AG04450 (cell line): ENCODE data around the gene PLCD3. TPM values are rescaled to one million over a fixed set of nuclear protein-coding genes. Genes with fewer than 3 reads are reported as not detected.

Experiments
- CTCF ChIA-PET: fragments of 300-600, 350-600 bp; formaldehyde crosslinking; extraction: SDS; loops from one replicate; lab custom pipeline; 2022; ENCODE audit warnings: antibody characterized with exemption, inconsistent platforms; lab: Charles Lee
- POLR2A ChIA-PET: fragments of 350-600 bp; formaldehyde crosslinking; extraction: SDS; loops from one replicate; lab custom pipeline; 2021; ENCODE audit warnings: antibody characterized with exemption, inconsistent platforms; lab: Yijun Ruan, JAX
- DNase-seq: peaks from one replicate; pipeline ENCODE4 v3.0.0-alpha.2; 2011; ENCODE audit warnings: low read depth, low spot score
- H3K27ac ChIP-seq: one replicate; pipeline ENCODE4 v1.5.1; 2012; ENCODE audit warnings: low read depth, low read length, control low read depth
- H3K27me3 ChIP-seq: one replicate; pipeline ENCODE4 v1.6.0; 2012; ENCODE audit warnings: low read length; ENCODE audit not compliant: control insufficient read depth, insufficient read depth
- H3K4me3 ChIP-seq: 2 replicates; pipeline ENCODE4 v1.5.1; 2011; ENCODE audit warnings: mild to moderate bottlenecking, low read depth, low read length, control low read depth
- H3K9me3 ChIP-seq: 2 replicates; pipeline ENCODE4 v1.5.1; 2012; ENCODE audit warnings: low read length; ENCODE audit not compliant: control insufficient read depth, insufficient read depth
- polyA plus RNA-seq: library from polyadenylated mRNA; depleted of rRNA; stranded (reverse); fragments of >200 nt; gene quantifications from 2 replicates; pipeline ENCODE4 v1.2.3, GENCODE V29; 2011
- TF ChIP-seq, protein P1 (sequence below): IDR thresholded peaks from 2 replicates; pipeline ENCODE4 v1.5.1; 2011; ENCODE audit warnings: low read depth, low read length, control low read depth, inconsistent platforms

PLCD3 gene
- polyA plus RNA-seq, 1 experiment = 28.2 TPM

DNA sequence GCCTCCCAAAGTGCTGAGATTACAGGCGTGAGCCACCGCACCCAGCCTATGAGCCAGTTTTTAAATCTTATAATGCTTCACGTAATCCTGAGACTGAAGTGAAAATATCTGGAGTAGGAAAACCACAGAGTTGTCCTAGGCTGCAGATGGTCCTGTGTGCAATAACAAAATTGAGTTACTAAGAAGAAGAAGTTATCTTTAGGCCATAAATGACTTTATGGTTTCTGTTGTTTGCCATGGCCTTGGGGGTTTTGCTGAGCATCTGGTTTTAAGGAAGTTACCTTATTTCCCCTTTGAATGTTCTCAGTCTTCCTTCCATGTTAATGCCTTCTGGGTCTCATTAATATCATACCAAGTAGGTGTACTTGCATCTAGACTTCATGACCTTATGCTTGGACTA lies 54.7 kb downstream of the PLCD3 start:
- H3K27ac ChIP-seq = no peak overlapping the region
- no peaks in the 10 kb centered on the region; the same call in 1 of the 2 replicates for H3K9me3 ChIP-seq
- no peak overlapping the region for H3K4me3 ChIP-seq
- no peak for DNase-seq
- CTCF ChIA-PET = interaction anchor here (2.0 to 6.0 kb wide), 2 partner anchors 21 to 58 kb away, joined by 7 to 29 read pairs; partner anchors contain the start of gene ACBD4
- TF ChIP-seq, protein P1, sequence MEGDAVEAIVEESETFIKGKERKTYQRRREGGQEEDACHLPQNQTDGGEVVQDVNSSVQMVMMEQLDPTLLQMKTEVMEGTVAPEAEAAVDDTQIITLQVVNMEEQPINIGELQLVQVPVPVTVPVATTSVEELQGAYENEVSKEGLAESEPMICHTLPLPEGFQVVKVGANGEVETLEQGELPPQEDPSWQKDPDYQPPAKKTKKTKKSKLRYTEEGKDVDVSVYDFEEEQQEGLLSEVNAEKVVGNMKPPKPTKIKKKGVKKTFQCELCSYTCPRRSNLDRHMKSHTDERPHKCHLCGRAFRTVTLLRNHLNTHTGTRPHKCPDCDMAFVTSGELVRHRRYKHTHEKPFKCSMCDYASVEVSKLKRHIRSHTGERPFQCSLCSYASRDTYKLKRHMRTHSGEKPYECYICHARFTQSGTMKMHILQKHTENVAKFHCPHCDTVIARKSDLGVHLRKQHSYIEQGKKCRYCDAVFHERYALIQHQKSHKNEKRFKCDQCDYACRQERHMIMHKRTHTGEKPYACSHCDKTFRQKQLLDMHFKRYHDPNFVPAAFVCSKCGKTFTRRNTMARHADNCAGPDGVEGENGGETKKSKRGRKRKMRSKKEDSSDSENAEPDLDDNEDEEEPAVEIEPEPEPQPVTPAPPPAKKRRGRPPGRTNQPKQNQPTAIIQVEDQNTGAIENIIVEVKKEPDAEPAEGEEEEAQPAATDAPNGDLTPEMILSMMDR = no peak
- H3K27me3 ChIP-seq = no peaks in the 10 kb centered on the region
- POLR2A ChIA-PET = no interaction called here

- Histone ChIP-seq H3K27me3 (no peaks in the 10 kb centered on the region), H3K4me3 (no peak overlapping the region), H3K27ac (peak overlapping the region; percentile 92), H3K9me3 (no peaks in the 10 kb centered on the region; the same call in 1 of the 2 replicates)
- CTCF ChIA-PET = interaction anchor here (0.6 to 6.0 kb wide), 3 partner anchors 8 to 62 kb away, joined by 3 to 29 read pairs (median 4); partner anchors contain the start of gene ACBD4
- DNase-seq = peak; percentile 93
- TF ChIP-seq, protein P1 = no peak
- POLR2A ChIA-PET = interaction anchor here (0.6 to 2.9 kb wide), 11 partner anchors 8 to 480 kb away, joined by 3 to 26 read pairs (median 4); partner anchors contain the start of genes HEXIM1 and NMT1
These were observed 58.8 kb downstream of the PLCD3 start for GRCh38 chr17:45073414-45074070.

- TF ChIP-seq, protein P1 = no peak
- CTCF ChIA-PET = interaction anchor here (1.5 kb wide), 1 partner anchor 65 kb away, joined by 4 read pairs; the partner anchor contains the start of gene ACBD4
- no peaks in the 10 kb centered on the region; the same call in 1 of the 2 replicates for H3K9me3 ChIP-seq
- H3K4me3 ChIP-seq = no peak overlapping the region
- DNase-seq = no peak
- H3K27me3 ChIP-seq = no peaks in the 10 kb centered on the region
- H3K27ac ChIP-seq = no peak overlapping the region
- POLR2A ChIA-PET = interaction anchor here (0.7 kb wide), 1 partner anchor 323 kb away, joined by 3 read pairs; no protein-coding TSS in a partner anchor
These were observed 61.5 kb downstream of the PLCD3 start for GRCh38 chr17:45070809-45071208.

DNA sequence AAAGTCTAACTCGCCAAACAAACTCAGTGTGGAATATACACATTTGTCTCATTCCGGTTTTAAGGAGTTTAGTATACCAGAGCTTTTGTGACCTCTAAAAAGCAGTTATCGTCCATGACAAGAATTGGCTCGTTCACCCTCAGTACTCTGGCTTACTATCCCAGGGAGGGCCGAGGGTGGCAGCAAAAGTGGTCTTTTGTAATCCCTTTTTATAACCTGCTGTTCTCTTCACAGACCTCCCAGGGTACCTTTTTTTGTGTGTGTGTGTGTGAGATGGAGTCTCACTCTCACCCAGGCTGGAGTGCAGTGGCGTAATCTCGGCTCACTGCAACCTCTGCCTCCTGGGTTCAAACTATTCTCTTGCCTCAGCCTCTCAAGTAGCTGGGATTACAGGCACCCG lies 62.3 kb downstream of the PLCD3 start:
- POLR2A ChIA-PET = no interaction called here
- no peak for DNase-seq
- Histone ChIP-seq H3K27me3 (no peaks in the 10 kb centered on the region), H3K9me3 (no peaks in the 10 kb centered on the region; the same call in 1 of the 2 replicates), H3K4me3 (no peak overlapping the region), H3K27ac (no peak overlapping the region)
- TF ChIP-seq, protein P1 = no peak
- CTCF ChIA-PET = no interaction called here

DNA sequence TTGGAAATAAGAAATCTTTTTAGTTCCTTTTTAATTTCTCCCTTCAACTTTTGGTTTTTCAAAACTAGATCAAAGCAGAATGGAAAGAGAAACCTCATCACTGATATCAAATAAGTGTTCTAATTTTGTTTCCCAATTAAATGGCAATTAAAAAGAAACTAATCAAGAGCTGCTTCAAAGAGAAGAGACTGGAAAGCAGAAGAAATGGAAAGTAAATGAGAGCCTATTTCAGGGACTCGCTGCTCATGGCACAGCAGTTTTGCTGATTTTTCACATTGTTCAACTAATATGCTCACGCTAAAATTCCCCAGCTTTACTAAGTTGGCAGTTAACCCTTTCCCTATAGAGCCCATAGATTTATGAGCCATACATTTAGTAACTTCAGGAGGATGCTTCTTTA lies 64.7 kb downstream of the PLCD3 start:
- no peaks in the 10 kb centered on the region for H3K27me3 ChIP-seq
- H3K9me3 ChIP-seq = no peaks in the 10 kb centered on the region
- CTCF ChIA-PET = interaction anchor here (1.1 to 1.3 kb wide), 3 partner anchors 29 to 68 kb away, joined by 4 to 9 read pairs (median 5); partner anchors contain the start of gene ACBD4
- no peak overlapping the region for H3K27ac ChIP-seq
- POLR2A ChIA-PET = no interaction called here
- TF ChIP-seq, protein P1 = no peak
- H3K4me3 ChIP-seq = no peak overlapping the region
- no peak for DNase-seq
